Dedifferentiated amniotic fluid mesenchymal stem cell (primary cell): ENCODE measurements around the gene MBTD1.
"Not testable (repeated sequence)": the region's sequence is repeated elsewhere in the genome, so short reads cannot be mapped to it uniquely, and the experiment has no call there.

ENCODE experiments used
- DNase-seq: peaks from one replicate; pipeline ENCODE4 v3.0.0-alpha.2; 2016; ENCODE audit errors: extremely low spot score

MBTD1 gene

GRCh38 chr17:51259564-51260236 is at the start of gene MBTD1:
TSS of gene MBTD1 (minus strand) at chr17:51260049. CDS start at chr17:51225161, 34,888 bp downstream.
- peak; percentile 93 for DNase-seq

GRCh38 chr17:51305182-51305581 is 45.3 kb upstream of the MBTD1 start:
- DNase-seq = no peak

- no peak for DNase-seq
These were observed 40.0 kb upstream of the MBTD1 start for GRCh38 chr17:51299859-51300258.

GRCh38 chr17:51298508-51299371 is 38.9 kb upstream of the MBTD1 start:
- peak; percentile 63 for DNase-seq

- DNase-seq = not testable (repeated sequence)
These were observed 34.5 kb upstream of the MBTD1 start for GRCh38 chr17:51294338-51294737.

- no peak for DNase-seq
These were observed 29.9 kb upstream of the MBTD1 start for GRCh38 chr17:51289696-51290111.

- no peak for DNase-seq
These were observed 27.6 kb upstream of the MBTD1 start for GRCh38 chr17:51287412-51287811.

GRCh38 chr17:51279183-51279582 is 19.3 kb upstream of the MBTD1 start:
- DNase-seq = no peak

GRCh38 chr17:51275381-51275780 is 15.5 kb upstream of the MBTD1 start:
- peak; percentile 93 for DNase-seq

- no peak for DNase-seq
These were observed 13.0 kb upstream of the MBTD1 start for GRCh38 chr17:51272812-51273211.

- no peak for DNase-seq
These were observed 10.8 kb upstream of the MBTD1 start for GRCh38 chr17:51270636-51271035.

GRCh38 chr17:51269991-51270390 is 10.1 kb upstream of the MBTD1 start:
- DNase-seq = no peak

GRCh38 chr17:51264466-51264865 is 4.6 kb upstream of the MBTD1 start:
- DNase-seq = not testable (repeated sequence)

GRCh38 chr17:51263006-51263405 is 3.2 kb upstream of the MBTD1 start:
- DNase-seq = no peak

GRCh38 chr17:51261024-51261963 is 1.4 kb upstream of the MBTD1 start:
- DNase-seq = no peak

- peak; percentile 98 for DNase-seq
These were observed 581 bp upstream of the MBTD1 start, which contains the start of gene UTP18 for GRCh38 chr17:51260237-51261023. TSS of gene UTP18 (plus strand) at chr17:51260546. CDS start at chr17:51260585, 39 bp downstream.

GRCh38 chr17:51258756-51259563 is 889 bp downstream of the MBTD1 start:
- DNase-seq = no peak

- no peak for DNase-seq
These were observed 2.4 kb downstream of the MBTD1 start for GRCh38 chr17:51257150-51258081.

- DNase-seq = no peak
These were observed 3.7 kb downstream of the MBTD1 start for GRCh38 chr17:51256101-51256500.
